Neural cell (in vitro differentiated cells): ENCODE measurements around the gene PLXDC2.

ENCODE experiments used
- CTCF ChIP-seq: fragments of 450-650 bp; IDR thresholded peaks from 2 replicates; pipeline ENCODE4 v1.5.1; 2014; ENCODE audit warnings: antibody characterized with exemption, mild to moderate bottlenecking, moderate library complexity; ENCODE audit not compliant: poor library complexity, severe bottlenecking
- EP300 ChIP-seq: fragments of 450-650 bp; conservative IDR thresholded peaks from 2 replicates; pipeline ENCODE4 v1.6.1; 2014; ENCODE audit warnings: antibody characterized with exemption, mild to moderate bottlenecking, moderate library complexity; ENCODE audit not compliant: poor library complexity, severe bottlenecking
- MXI1 ChIP-seq: fragments of 450-650 bp; conservative IDR thresholded peaks from 2 replicates; pipeline ENCODE4 v1.6.1; 2014; ENCODE audit warnings: antibody characterized with exemption, mild to moderate bottlenecking; ENCODE audit not compliant: poor library complexity, severe bottlenecking
- POLR2AphosphoS5 ChIP-seq: IDR thresholded peaks from 2 replicates; pipeline ENCODE4 v1.6.1; 2012
- RAD21 ChIP-seq: fragments of 450-650 bp; conservative IDR thresholded peaks from 2 replicates; pipeline ENCODE4 v1.6.1; 2014; ENCODE audit warnings: antibody characterized with exemption, mild to moderate bottlenecking, moderate library complexity
- REST ChIP-seq: IDR thresholded peaks from 2 replicates; pipeline ENCODE4 v1.6.1; 2012; ENCODE audit warnings: borderline replicate concordance

GRCh38 chr10:20017961-20018360, 201.7 kb downstream of the PLXDC2 start:
- TF ChIP-seq CTCF (no peak), RAD21 (no peak), REST (no peak), POLR2AphosphoS5 (no peak), EP300 (no peak), MXI1 (no peak)
